HuH-7.5 (cell line): Measurements from ENCODE around the gene DROSHA.
"Not testable (repeated sequence)": the region's sequence is repeated elsewhere in the genome, so short reads cannot be mapped to it uniquely, and the experiment has no call there.

ENCODE experiments used
- DNase-seq: peaks from one replicate; pipeline ENCODE4 v3.0.0; 2011; ENCODE audit warnings: low spot score

Gene DROSHA

GRCh38 chr5:31531888-31532547, at the start of gene DROSHA, which contains the start of gene C5orf22:
Gene DROSHA (minus strand): TSS chr5:31532093. CDS start chr5:31529059, 3,034 bp downstream.
Gene C5orf22 (plus strand): TSS chr5:31532301. CDS start chr5:31532393, 92 bp downstream.
- DNase-seq, result peak; percentile 65

- no peak for DNase-seq
These were observed 47.7 kb upstream of the DROSHA start for GRCh38 chr5:31579558-31579957.

- no peak for DNase-seq
These were observed 45.5 kb upstream of the DROSHA start for GRCh38 chr5:31577438-31577837.

GRCh38 chr5:31574772-31575171, 42.9 kb upstream of the DROSHA start:
- no peak for DNase-seq

- DNase-seq, result no peak
These were observed 41.7 kb upstream of the DROSHA start for GRCh38 chr5:31573494-31574142.

- no peak for DNase-seq
These were observed 37.2 kb upstream of the DROSHA start for GRCh38 chr5:31569068-31569467.

GRCh38 chr5:31568302-31568835, 36.5 kb upstream of the DROSHA start:
- no peak for DNase-seq

- DNase-seq, result not testable (repeated sequence)
These were observed 34.5 kb upstream of the DROSHA start for GRCh38 chr5:31566362-31566761.

- no peak for DNase-seq
These were observed 31.3 kb upstream of the DROSHA start for GRCh38 chr5:31563216-31563615.

- no peak for DNase-seq
These were observed 30.1 kb upstream of the DROSHA start for GRCh38 chr5:31561946-31562345.

GRCh38 chr5:31559942-31560341, 28.0 kb upstream of the DROSHA start:
- DNase-seq, result no peak

GRCh38 chr5:31556461-31556860, 24.6 kb upstream of the DROSHA start:
- DNase-seq, result no peak

- DNase-seq, result no peak
These were observed 22.7 kb upstream of the DROSHA start for GRCh38 chr5:31554552-31554951.

GRCh38 chr5:31553863-31554262, 22.0 kb upstream of the DROSHA start:
- DNase-seq, result no peak

- DNase-seq, result no peak
These were observed 20.0 kb upstream of the DROSHA start for GRCh38 chr5:31551878-31552277.

GRCh38 chr5:31549114-31549513, 17.2 kb upstream of the DROSHA start:
- not testable (repeated sequence) for DNase-seq

- DNase-seq, result no peak
These were observed 6.0 kb upstream of the DROSHA start for GRCh38 chr5:31537851-31538250.

GRCh38 chr5:31537349-31537748, 5.5 kb upstream of the DROSHA start:
- DNase-seq, result no peak

GRCh38 chr5:31536873-31537272, 5.0 kb upstream of the DROSHA start:
- DNase-seq, result no peak

GRCh38 chr5:31534527-31535046, 2.7 kb upstream of the DROSHA start:
- no peak for DNase-seq

GRCh38 chr5:31531543-31531887, 378 bp downstream of the DROSHA start:
- DNase-seq, result no peak

- no peak for DNase-seq
These were observed 1.2 kb downstream of the DROSHA start for GRCh38 chr5:31530541-31531265.

- DNase-seq, result no peak
These were observed 8.9 kb downstream of the DROSHA start for GRCh38 chr5:31523041-31523440.
